ENCODE measurements around the gene VPS16.
"Not testable (repeated sequence)": the region's sequence is repeated elsewhere in the genome, so short reads cannot be mapped to it uniquely, and the experiment has no call there.

The VPS16 gene

DNA sequence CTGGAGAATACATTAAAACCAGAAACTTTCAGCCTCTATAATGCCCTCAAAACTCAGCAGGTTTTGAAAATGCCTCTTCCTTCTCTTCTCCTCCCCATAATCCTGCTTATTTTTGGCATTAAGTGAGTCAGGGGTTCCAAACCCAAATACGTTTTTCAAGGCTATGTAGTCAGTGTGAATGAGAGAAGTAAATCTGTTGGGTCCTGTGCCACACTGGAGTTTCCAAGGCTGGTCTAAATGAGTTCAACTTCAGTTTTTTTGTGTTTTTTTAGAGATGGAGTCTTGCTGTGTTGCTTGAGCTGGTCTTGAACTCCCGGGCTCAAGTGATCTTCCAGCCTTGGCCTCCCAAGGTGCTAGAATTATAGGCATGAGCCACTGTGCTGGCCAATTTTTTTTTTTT is 53.7 kb downstream of the VPS16 start:
- Histone ChIP-seq H3K4me2 (no peak overlapping the region), H3K27ac (no peak overlapping the region), H4K20me1 (ENCODE audit: insufficient read depth) (no peaks in the 10 kb centered on the region), H3K4me3 (IDR thresholded peaks at IDR 0.05; ENCODE audit: insufficient read depth, low read depth, low read length) (no peak overlapping the region), H3K79me2 (ENCODE audit: insufficient read depth, low read depth) (no peaks in the 10 kb centered on the region), H3K36me3 (ENCODE audit: insufficient read depth) (no peaks in the 10 kb centered on the region), H3K4me1 (ENCODE audit: low read depth, poor library complexity, severe bottlenecking) (no peaks in the 10 kb centered on the region), H2AFZ (ENCODE audit: low read depth) (no peak overlapping the region), H3K9ac (no peak overlapping the region), H3K27me3 (ENCODE audit: insufficient read depth, low read depth) (no peaks in the 10 kb centered on the region)
- no peak for TF ChIP-seq CTCF (conservative IDR thresholded peaks at IDR 0.05; ENCODE audit: low read depth, low read length)

GRCh38 chr20:2895154-2895553 is 54.6 kb downstream of the VPS16 start:
- H3K4me2 ChIP-seq; H4K20me1 ChIP-seq (ENCODE audit: insufficient read depth); H3K4me3 ChIP-seq (IDR thresholded peaks at IDR 0.05; ENCODE audit: insufficient read depth, low read depth, low read length); H3K79me2 ChIP-seq (ENCODE audit: insufficient read depth, low read depth); H3K36me3 ChIP-seq (ENCODE audit: insufficient read depth); H3K27ac ChIP-seq; H3K4me1 ChIP-seq (ENCODE audit: low read depth, poor library complexity, severe bottlenecking); H3K9ac ChIP-seq; H2AFZ ChIP-seq (ENCODE audit: low read depth); H3K27me3 ChIP-seq (ENCODE audit: insufficient read depth, low read depth): not testable (repeated sequence)

DNA sequence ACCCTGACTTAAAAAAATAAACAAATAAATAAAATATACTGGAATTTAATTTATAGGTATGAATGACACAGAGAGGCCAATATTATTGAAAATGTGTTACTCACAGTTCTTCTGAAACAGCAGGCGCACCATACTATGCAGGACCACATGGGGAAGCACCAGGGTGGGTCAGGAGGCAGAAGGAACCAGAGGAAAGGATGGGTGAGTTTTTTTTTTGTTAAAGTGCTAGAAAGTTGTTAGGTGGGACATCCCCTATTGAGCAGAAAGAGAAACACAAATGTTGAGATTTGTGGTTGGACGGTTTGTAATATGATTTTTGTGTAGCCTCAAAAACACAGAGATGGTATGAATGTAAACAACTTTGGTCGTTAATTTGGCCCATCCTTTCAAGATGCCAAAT is 58.7 kb downstream of the VPS16 start:
- H3K27ac ChIP-seq, result no peak overlapping the region
- no peak for TF ChIP-seq CTCF (conservative IDR thresholded peaks at IDR 0.05; ENCODE audit: low read depth, low read length)
- no peaks in the 10 kb centered on the region for H3K27me3 ChIP-seq (ENCODE audit: insufficient read depth, low read depth)
- H3K4me3 ChIP-seq (IDR thresholded peaks at IDR 0.05; ENCODE audit: insufficient read depth, low read depth, low read length), result no peak overlapping the region
- no peaks in the 10 kb centered on the region for H4K20me1 ChIP-seq (ENCODE audit: insufficient read depth)
- no peak overlapping the region for H3K4me2 ChIP-seq
- no peaks in the 10 kb centered on the region for H3K36me3 ChIP-seq (ENCODE audit: insufficient read depth)
- no peaks in the 10 kb centered on the region for H3K4me1 ChIP-seq (ENCODE audit: low read depth, poor library complexity, severe bottlenecking)
- H3K79me2 ChIP-seq (ENCODE audit: insufficient read depth, low read depth), result no peaks in the 10 kb centered on the region
- no peak overlapping the region for H2AFZ ChIP-seq (ENCODE audit: low read depth)
- no peak overlapping the region for H3K9ac ChIP-seq

GRCh38 chr20:2900845-2901592 is 60.5 kb downstream of the VPS16 start:
- no peaks in the 10 kb centered on the region for H3K36me3 ChIP-seq (ENCODE audit: insufficient read depth)
- no peak overlapping the region for H3K4me2 ChIP-seq
- no peaks in the 10 kb centered on the region for H3K79me2 ChIP-seq (ENCODE audit: insufficient read depth, low read depth)
- H3K9ac ChIP-seq, result no peak overlapping the region
- no peak for TF ChIP-seq CTCF (conservative IDR thresholded peaks at IDR 0.05; ENCODE audit: low read depth, low read length)
- no peak overlapping the region for H3K4me3 ChIP-seq (IDR thresholded peaks at IDR 0.05; ENCODE audit: insufficient read depth, low read depth, low read length)
- no peak overlapping the region for H2AFZ ChIP-seq (ENCODE audit: low read depth)
- H3K27me3 ChIP-seq (ENCODE audit: insufficient read depth, low read depth), result no peaks in the 10 kb centered on the region
- H4K20me1 ChIP-seq (ENCODE audit: insufficient read depth), result no peaks in the 10 kb centered on the region
- H3K27ac ChIP-seq, result no peak overlapping the region
- no peaks in the 10 kb centered on the region for H3K4me1 ChIP-seq (ENCODE audit: low read depth, poor library complexity, severe bottlenecking)

DNA sequence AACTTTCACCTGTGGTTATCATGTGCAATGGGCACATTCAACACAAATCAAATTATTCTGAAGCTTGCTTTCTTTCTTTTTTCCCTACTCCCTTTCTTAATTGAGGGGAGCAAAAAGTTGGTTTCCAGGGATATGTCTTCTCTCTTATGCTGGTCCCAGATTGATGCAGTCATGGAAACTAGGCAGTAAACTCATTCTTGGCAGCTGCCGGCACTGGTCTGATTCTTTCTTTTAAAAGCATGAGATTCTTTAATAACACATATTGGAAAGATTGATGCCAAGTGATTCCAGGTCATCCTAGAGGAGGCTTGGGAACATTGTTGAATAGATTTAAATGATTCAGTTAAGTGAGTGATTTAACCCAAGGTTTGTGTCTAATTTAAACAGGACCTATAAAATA is 61.7 kb downstream of the VPS16 start:
- Histone ChIP-seq H2AFZ (ENCODE audit: low read depth) (no peak overlapping the region), H3K36me3 (ENCODE audit: insufficient read depth) (no peaks in the 10 kb centered on the region), H3K9ac (no peak overlapping the region), H4K20me1 (ENCODE audit: insufficient read depth) (no peaks in the 10 kb centered on the region), H3K4me3 (IDR thresholded peaks at IDR 0.05; ENCODE audit: insufficient read depth, low read depth, low read length) (no peak overlapping the region), H3K27me3 (ENCODE audit: insufficient read depth, low read depth) (no peaks in the 10 kb centered on the region), H3K4me1 (ENCODE audit: low read depth, poor library complexity, severe bottlenecking) (no peaks in the 10 kb centered on the region), H3K4me2 (no peak overlapping the region), H3K79me2 (ENCODE audit: insufficient read depth, low read depth) (no peaks in the 10 kb centered on the region), H3K27ac (no peak overlapping the region)
- no peak for TF ChIP-seq CTCF (conservative IDR thresholded peaks at IDR 0.05; ENCODE audit: low read depth, low read length)
